ENCODE measurements around the gene CUL3.

- TF ChIP-seq CTCF (IDR thresholded peaks at IDR 0.05) (no peak), POLR2AphosphoS5 (IDR thresholded peaks at IDR 0.05) (no peak)
Observed at GRCh38 chr2:224611938-224612337, 26.8 kb upstream of the CUL3 start.

Data from gastroesophageal sphincter (tissue), 3 donors.